GM19099 (cell line): ENCODE results near the gene LIMD2.

ENCODE experiments used
- POLR2A ChIP-seq: IDR thresholded peaks from 3 replicates; pipeline ENCODE4 v1.6.1; 2011; ENCODE audit warnings: low read depth; ENCODE audit not compliant: insufficient read length; ENCODE audit errors: extremely low read depth

Gene LIMD2

DNA sequence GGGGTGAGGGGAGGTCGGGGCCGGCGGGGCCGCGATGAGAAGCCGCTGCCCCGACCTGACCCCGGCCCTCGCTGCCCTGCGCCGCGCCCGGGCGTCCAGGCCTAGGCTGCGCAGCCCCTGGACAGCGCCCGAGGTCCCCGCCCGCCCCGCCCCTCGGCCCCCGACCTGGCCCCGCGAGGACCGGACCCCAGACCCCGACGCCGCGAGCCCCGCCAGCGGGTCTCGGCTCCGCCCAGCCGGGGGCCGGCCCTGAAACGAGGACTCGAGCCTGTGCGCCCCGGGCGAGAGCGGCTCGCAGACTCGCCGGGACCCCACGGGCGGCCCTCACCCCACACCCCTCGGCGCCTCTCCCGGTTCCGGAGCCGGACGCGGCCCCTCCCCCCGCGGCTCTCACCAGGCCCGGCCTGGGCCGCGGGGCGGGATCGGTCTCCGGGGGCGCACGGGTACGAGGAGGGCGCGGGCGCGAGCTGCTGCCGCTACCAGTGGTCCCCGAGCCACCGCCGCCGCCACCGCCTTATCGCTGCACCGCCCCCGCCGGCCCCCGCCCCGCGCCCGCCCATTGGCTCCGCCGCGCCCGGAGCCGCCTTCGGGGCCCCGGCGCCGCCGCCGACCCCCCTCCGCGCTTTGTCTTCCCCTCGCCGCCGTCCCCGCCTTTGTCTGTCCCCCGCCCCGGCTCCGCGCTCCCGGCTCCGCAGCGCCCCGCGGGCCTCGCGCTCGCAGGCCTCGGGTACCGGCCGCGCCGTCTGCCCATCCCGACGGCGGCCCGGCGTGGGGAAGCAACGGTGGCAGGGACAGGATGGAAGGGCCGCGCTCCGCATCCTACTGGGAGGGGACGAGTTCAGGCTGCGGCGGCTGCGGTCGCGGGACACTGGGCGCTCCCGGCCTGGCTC is at the start of gene LIMD2:
TSS of gene LIMD2 (minus strand) at position 488 of the 890 bp plus-strand sequence. CDS start 827 bp downstream, outside the sequence.
- TF ChIP-seq POLR2A = peak; percentile 78

DNA sequence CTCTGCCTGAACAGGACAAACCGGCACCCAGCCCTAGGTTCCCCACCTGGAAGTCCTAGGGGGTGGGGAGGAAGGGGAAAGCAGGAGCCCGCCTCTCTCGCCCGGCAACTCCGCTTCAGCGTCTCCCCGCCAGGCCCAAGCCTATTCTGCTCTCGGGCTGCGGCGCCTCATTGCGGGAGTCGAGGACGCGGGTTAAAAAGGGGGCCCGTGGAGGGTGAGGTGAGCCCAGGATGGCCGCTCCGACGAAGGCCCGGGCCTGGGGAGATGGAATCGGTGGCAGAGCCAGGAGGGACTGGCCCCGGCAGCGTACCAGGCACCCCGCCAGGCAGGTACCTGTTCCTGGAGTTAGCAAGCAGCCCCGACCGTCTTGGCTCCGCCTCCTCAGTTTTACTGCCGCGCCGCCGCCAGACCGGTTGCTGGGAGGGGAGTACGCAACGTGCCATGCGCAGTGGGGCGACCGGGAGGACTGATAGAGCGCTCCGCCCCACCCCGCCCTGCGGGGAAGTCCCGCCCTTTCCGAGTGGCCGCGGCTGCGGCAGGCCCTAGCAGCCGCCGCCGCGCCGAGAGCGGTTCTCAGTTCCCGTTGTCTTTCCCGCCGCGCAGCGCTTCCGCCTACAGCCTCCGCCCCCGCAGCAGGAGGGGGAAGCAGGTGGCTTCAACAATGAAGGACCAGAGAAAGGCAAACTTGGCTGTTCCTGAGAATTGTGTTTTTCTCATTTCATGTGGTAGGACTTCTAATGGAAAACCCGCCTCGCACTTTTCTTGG is 41.7 kb upstream of the LIMD2 start, which contains the start of gene STRADA:
TSS of gene STRADA (minus strand) at position 392 of the 766 bp plus-strand sequence. CDS start 13,430 bp downstream, outside the sequence.
- peak; percentile 94 for TF ChIP-seq POLR2A

DNA sequence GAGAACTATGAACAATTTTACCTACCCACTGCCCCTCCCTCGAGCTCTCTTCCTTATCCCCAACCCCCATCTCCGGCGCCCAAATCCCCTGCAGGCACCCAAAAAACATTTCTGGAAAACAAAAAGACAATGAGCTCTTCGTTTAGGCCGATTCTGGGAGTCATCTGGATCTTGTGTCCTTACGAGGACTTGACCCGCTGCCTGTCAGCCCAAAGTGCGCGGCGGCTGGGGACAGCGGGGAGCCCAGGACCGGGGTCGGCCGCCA is 41.1 kb upstream of the LIMD2 start:
- TF ChIP-seq POLR2A = no peak

DNA sequence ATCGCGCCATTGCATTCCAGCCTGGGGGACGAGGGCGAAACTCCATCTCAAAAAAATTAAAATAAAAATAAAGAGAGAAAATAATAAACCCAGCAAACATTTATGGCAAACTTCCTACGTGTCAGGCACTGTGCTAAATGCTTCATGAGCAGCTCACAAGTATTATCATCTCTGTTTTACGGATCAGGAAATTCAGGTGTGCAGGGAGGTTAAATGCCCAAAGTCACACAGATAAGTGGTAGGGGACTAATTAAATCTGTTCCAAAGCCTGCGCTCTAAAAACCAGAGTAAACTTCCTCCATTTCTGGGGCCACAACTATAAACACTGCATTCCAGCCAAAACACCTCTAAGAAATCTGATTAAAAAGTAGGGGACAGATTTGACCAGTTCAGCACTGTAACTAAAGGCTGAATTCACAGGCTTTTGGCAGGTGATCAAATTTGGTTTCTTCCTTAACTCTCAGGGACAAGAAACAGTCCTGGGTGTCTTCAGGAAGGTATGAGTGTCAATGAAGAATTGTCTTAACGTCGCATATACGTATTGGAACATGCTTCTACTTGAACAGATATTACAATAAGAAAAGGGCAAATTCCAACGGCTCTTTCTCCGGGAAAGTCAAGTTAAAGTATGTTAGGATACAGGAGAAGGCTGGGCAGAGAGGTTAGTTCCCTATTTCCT is 40.7 kb upstream of the LIMD2 start:
- no peak for TF ChIP-seq POLR2A

DNA sequence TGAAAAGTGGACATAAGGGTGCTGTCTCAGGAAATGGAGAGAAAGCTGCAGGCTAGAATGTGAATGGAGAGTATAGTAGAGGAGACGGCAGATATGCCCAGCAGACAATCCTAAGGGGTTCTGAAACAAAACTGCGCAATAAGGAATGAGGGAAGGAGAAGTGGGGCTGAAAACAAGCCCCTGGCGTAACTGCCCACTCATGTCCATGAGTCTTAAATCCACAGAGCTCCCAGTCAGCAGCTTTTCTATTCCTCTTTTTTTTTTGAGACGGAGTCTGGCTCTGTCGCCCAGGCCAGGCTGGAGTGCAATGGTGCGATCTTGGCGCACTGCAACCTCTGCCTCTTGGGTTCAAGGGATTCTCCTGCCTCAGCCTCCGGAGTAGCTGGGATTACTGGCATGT is 35.8 kb upstream of the LIMD2 start:
- TF ChIP-seq POLR2A = no peak

DNA sequence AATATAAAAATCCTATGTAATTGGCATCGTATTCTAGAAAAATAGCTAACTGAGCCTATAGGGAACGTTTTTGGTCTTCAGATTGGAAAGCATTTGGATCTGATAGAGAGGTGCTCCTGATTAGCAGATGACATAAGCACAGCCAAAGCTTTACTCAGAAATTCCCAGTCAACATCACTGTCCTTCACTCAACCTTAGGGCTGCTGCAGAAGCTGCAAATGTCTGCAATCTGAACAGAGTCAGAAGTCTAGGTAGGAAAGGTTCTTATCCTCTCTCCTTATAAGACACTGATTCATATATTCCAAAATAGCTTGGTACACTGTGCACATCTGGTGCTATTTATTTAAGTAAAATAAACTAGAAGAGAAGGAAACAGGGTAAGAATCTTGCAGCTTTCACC is 22.5 kb upstream of the LIMD2 start:
- no peak for TF ChIP-seq POLR2A

DNA sequence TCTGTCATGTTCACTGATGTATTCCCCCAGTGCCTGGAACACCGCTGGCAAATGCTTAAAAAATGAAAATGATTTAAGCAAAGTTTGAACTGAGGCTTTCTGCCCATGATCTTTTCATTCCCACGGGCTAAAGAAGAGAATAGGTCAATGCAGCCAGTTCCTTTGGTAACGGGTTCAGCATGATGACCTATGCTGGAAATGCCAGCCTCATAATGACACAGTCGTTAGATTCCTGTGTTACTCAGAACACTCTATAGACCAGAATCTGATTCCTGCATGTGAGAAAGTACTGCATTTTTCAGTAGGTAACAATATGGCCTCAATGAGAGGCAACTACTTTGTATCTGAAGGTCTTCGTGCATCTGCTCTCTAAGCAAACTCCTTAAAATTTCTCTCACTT is 19.1 kb upstream of the LIMD2 start:
- TF ChIP-seq POLR2A = no peak

DNA sequence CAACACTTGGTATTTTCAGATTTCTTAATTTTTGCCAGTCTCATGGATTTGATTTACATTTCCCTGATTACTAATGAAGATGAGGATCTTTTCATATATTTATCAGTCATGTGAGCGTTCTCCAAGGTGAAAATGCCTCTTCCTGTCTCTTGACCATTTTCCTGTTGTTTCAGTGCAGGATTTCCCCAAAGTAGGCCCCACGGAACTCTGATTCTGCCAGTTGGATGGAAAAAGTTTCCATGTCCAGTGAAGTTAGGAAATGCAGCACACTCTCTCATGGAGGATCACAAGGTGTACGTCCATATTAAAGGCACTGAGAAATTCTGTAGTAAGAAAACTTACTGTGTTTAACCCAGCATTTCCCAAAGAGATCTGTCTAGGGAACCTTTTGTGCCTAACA is 16.5 kb upstream of the LIMD2 start:
- no peak for TF ChIP-seq POLR2A

DNA sequence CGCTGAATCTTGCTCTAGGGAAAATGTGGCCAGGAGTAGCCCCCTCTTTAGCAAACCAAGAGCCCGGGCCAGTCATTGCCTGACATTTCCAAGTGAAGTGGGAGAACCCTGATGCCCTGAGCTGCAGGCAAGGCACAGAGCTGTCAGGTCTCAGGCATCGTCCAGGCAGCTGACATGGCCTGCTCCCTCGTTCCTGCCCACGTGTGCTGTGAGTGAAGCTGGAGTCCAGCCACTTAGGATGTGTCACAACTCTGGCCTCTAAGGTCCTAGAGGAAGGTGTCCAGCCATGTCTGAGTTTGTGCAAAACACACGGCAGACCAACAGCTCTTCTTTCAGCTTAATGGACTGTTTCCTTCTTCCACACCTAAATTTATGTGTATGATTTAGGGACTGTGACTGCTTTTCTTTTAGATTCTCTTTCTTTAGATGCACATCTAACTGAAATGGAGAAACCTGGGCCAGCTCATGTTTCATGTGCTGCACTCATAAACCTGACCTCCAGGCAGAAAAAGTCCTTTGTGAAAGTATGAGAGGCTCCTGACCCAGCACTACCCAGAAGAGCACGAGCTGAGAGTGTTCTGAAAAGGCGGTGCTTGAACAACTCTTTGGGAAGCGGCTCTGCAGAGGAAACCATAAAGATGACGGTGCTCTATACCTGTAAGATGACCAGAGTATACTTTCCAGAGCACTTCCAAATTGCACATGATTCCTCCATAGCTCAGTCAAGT is 14.8 kb upstream of the LIMD2 start:
- TF ChIP-seq POLR2A = no peak

DNA sequence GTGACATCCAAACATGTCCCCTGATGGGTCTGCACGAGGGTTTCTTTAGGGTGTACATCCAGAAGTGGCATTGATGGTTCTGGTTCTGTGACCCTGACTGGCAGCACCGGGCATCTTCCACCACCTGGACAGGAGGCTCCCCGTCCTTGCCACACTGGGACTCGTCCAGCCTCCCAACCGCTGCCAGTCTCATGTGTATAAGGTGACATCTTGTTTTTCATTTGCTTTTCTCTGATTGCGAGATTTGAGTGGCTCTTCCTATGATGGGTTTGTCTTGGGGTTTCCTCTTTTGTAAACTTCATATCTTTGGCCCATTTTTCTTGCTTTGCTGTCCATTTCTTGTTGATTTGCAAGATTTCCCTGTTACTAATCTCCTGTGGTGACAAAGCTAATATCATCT is 9.2 kb upstream of the LIMD2 start:
- TF ChIP-seq POLR2A = no peak

DNA sequence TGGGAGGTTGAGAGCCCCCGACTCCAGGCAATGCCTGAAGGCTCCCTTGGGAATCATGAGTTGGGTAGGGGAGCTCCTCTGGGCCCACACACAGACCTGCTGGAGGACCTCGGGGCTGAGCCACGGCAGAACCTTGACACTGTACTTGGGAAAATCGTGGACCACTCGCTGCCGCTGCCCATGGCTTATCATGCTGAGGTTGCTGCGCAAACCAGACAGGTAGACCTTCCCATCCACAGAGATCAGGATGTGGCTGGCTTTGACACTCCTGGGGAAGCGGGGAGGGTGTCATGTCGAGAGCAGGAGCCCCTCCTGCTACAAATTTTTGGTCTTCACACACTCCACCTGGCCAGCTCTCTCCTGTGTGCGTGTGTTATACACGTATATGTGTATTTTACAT is 7.2 kb upstream of the LIMD2 start:
- TF ChIP-seq POLR2A = no peak

DNA sequence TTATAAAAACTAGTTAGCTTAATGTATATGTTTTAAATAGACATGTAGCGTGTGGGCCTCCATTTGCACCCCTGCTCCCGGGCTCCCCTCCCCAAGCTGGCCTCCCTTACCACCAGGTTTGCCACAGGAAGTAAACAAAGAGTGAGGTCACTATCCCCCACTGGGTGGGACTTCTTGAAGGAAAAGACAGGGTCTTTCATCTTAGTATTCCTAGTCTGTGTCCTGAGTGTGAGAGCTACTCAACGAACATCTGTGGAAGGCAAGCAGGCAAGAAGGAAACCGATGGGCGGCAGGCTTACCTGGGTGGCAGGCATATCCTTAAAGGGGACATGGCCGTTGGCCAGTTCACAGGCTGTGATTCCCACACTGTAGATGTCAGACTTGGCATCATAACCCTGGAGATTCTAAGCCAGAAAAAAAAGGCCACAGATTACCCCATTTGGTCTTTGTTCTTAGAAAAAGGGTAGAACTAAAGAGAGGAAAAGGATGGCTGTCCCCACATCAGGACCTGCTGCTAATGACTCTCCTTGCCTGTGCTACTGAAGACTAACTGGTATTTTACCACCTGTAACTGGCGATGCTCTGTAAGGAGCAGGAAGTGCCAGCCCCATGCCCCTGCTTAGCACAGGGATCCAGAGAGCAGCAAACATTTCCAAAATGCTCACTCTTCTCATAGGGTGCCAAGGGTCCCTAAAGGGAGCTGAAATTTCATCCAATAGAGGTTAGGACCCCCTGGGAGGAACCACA is 6.6 kb upstream of the LIMD2 start:
- no peak for TF ChIP-seq POLR2A

DNA sequence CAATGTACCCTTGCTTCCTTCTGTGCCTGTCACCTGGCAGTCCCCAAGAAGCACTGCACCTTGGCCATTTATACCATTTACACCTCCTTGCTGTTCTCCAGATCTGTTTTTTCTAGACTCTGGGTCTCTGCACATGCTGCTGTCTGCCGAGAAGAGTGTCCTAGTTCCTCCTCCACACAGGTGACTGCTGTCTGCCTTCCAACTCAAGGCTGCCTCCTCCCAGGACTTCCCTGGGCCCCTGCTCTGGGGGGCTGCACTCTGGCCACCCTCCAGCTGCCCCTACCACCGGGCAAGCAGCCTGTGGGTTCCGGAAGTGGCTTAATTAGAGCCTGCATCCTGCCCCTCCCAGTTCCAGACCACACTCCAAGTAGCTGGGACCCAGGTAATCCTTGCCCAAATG is 5.7 kb upstream of the LIMD2 start:
- TF ChIP-seq POLR2A = no peak

DNA sequence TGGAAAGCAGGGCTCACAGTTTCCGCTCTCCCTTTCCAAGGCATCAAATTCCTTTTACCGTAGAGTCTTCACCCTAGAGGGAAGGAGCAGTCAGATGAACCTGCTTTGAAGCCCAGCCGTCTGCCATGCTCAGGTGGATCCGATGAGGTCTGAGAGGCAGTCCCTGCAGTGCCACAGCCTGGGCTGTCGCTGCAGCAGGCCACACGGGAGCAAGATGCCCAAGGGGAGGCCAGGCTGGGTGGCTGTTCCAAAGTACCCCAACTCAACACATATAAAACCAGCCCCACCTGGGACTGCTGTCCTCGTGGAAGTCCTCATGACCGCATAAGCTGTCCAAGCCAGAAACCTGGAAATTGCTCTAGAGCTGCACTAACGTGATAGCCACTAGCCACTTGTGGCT is 4.9 kb upstream of the LIMD2 start:
- TF ChIP-seq POLR2A = no peak

DNA sequence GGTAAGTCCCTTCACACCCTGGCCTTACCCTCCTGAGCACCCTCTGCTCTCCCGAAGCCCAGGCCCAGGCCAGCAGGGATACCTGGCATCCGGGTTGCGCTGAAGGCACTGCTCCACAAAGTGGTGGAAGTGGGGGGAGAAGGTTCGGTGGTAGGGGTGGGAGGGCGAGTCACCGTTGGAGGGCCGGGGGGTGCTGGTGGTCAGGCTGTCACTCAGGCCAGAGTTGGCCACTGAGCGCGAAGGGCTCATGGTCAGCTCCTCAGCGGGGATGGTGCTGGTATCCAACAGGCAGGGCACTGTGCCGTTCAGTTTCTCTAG is 4.3 kb upstream of the LIMD2 start:
- TF ChIP-seq POLR2A = no peak

DNA sequence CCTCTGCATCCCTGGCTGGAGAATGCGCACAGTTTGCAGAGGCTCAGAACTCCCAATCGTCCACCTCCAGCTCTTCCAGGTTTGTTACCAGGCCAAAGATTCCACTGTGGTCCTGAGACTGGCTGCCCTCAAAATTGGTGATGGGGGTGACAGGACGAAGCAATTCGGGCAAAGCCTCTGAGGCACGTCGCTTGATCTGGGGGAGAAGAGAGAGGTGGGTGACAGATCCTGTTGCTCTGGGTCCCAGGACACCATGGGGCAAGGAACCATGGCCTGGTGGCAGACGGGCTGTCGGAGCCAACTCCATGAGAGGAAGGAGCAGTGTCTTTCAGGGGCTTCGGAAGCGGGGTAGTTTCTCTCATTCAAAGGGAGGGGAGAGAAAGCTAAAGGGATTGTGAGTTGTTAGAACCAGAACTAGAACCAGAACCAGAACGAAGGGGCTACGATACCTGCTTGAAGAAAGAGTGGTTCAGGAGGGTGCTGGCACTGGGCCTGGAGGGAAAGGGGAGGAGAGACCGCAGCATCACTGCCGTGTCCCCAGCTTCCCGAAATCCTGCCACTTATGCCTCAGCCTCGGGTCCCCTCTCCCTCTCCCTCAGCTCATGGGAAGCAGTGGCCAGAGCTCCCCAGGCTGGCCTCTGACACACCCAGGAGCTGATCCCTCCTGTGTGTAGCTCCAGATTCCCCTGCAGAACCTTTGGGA is 3.8 kb upstream of the LIMD2 start:
- no peak for TF ChIP-seq POLR2A
